ENCODE results near the gene ROR1.

The ROR1 gene

DNA sequence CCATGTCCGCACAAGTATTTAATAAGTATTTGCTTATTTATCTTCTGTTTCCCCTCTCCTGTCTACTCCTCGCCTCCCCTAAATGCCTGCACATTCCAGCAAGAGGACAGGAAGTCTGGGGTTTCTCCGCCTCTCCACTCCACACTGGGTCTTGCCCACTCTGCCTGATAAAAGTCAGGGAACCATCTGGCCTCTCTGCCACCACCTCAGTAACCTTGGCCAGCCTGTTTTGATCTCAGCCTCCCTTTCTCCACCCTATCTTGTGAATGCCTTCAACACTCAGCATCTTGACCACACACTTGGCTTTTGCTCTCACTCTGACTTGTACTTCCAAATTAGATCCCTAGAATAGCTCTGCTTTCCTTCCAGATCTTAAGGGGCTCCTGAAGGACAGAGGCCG lies 264.3 kb downstream of the ROR1 start:
- DNase-seq, result no peak

DNA sequence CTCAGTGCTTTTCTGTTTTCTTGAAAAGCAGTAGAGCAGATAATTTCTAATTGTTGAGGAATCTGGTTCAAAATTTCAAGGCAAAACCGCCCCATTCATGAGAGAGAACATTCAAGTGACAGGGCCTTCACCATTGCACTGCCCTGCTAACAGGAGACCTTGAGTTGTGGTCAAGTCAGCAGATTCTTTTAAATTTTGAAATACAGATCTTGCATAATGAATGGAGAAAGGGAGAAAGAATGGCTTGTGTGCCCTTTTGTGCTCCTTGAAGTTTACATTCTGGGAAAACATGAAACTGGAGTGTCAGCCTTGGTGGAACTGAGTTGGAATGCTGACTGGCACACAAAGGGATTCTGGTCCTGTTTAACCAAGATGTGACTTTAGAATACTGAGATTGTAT lies 265.1 kb downstream of the ROR1 start:
- DNase-seq, result no peak

DNA sequence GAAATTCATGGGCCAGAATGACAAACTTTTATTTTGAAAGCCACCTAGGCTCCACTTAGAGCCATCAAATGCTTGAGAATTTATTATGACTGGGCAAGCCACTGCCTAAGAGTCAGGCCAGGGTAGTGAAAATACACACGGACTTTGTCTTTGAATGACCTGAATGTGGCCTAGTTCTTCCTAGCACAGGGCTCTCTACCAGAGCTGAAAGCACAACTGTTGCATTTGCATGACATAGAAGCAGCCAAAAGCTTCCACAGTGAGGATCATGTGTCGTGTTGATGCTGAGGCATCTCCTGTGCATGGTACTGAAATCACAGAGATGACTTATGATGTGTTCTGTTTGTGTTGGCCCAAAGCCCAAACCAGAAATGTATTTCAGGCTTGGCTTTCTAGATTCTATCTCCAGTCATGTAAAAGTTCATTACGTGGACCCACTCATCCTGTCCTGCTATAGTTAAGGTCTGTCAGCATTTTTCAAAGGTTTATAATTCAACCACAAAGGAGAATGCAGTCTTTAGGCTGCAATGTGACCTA lies 265.6 kb downstream of the ROR1 start:
- DNase-seq, result no peak

DNA sequence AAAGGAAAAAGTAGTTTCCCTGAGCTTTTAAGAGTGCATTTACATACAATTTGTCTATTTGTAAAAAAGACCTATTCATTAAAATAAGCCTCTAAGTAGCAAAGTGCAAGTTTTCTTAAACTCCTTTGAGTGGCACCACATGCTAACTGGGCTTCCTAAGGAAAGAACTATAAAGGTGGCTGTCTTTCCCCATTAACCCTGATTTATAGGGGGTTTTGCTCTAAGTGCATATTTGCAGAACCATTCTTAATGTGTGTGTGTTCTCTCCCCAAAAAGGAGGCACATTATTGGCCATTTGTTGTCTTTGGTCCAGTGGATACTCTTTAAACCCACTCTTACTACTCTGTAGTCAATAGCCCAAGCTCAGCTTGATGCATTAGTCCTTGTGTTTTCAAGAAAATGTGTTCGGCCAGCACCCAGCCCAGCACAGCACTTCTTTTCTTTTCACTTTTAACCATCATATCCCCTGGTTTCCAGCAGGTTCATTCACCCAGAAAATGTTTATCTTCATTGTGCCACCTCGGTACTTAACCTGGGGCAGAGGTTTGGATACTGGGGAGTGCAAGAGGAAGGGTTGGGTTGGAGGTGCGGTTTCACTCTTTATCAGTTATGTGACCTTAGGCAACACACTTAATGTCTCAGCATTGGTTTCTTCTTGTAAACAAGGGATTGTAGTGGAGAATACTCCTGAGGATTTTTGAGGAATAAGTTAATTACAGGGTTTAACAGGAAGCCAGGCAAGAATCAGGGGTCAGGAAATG lies 267.7 kb downstream of the ROR1 start:
- DNase-seq, result no peak

DNA sequence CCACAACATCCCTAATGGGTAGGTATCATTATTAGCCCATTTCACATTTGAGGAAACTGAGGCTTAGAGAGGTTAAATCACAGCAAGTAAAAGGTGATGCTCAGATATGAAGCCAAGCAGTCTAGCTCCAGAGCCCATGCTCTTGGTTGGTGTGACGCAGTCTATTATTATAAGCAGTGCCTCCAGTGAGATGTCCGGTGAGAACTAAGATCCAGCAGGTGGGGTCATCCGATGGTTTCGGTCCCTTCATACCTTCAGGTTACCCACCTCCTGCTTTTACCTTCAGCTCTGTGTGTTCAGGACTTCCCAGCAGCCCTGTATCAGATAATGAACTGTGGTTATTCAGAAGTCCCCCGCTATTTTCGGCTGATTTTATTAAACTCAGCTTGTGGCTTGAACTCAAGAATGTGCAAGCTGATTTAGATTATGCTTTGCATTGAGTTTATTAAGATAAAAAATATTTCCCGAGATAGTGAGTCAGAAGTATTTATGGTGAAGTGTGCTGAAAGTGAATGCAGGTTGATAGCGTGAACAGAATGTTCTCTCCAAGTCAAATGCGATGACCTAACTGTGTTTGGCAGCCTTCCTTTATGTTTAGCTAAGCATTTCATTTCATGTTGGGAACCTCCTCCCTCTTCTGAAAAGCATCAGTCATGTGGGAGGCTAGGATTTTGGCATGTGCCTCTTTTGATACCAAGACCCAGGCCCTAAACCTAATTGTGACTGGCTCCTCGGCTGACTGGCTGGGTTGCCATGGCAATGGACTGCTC lies 268.7 kb downstream of the ROR1 start:
- peak; percentile 44 for DNase-seq

DNA sequence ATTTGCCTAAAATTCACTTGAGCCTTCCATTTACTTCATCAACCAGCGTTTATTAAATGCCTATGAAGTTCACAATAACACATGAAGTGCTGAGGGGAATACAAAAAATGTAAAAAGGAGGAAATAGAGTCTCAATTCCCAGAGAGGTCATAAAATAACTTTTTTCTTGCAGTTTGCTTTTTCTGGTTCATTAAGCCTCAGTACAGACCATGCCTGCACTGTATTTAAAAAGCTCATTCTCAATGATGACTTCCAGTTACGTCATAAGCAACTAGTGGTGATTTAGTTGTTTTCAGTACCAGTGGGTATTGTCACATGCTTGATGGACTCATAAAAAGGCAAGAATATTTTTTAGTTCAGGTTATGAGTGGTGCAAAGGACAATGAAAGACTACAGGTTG lies 269.5 kb downstream of the ROR1 start:
- DNase-seq, result no peak

DNA sequence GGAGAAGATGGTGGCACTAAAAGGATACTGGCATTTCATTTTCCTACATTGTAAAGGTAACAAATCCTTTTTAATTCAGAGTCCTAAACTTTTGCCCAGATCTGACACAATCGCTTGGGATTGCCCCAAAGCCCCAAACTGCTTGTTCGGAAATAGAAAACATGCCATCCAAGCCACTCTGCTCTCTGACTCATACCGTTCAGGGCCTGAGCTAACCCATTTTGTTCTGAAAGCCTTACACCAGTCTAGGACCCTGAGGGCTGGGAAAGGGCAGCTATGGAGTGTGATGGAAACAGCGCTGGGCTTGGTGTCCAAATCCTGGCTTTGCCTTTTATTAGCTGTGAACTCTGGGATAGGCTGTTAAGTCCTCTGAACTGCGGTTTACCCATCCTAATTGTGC lies 270.2 kb downstream of the ROR1 start:
- no peak for DNase-seq

DNA sequence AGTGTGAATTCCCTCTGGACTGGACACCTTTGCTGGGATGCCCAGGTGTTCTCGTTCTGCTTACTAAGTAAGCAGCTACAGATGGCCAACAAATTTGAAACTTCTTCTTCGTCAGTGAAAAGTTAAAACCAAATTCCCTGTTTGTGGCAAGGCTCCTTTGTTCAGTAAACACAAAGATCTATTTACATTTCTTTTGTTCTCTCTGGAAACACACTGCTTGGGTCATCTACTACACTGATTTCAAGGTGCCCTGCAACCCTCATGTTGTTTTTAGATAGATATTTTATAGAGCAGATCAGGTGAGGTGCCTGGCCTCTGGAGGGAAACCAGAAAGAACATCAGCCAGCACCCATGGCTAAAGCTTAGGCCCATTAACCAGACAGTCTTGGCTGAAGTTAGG lies 272.4 kb downstream of the ROR1 start:
- no peak for DNase-seq

DNA sequence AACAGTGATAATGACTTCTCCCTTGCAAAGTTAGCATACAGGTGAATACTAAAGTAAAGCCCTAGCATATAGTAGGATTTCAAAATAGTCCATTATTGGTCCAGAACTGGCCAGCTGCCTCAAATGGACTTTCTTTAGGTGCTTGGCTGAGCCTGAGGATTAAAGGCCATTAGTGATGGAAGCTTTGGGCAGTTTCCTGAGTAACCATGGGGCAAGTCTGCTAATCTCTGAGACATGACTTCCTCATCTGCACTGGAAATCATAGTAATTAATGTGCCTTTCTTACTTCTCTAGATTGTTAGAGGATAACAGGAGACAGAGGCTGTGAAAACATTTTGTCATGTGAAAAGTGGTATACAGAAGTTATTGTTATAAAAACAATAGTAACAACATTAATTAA lies 273.1 kb downstream of the ROR1 start:
- DNase-seq, result no peak

DNA sequence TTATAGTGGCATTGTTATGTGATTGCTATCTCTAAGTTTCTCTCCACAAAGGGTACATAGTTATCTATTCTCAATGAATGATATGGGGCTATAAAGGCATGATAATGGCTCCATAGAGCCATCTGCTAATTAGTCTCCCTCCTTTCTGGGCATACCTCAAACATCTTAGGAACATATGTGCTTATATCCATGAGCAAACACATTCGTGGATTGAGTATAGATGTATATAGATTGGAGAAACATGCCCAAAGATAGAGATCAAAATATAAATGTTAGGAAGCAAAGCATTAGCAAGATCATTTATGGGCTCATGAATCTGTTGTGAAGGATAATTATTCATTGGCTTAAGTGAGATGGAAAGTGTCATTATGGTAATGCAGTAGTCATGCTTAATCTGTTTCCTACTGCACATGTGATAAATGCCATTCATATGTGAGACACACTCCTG lies 273.8 kb downstream of the ROR1 start:
- no peak for DNase-seq

DNA sequence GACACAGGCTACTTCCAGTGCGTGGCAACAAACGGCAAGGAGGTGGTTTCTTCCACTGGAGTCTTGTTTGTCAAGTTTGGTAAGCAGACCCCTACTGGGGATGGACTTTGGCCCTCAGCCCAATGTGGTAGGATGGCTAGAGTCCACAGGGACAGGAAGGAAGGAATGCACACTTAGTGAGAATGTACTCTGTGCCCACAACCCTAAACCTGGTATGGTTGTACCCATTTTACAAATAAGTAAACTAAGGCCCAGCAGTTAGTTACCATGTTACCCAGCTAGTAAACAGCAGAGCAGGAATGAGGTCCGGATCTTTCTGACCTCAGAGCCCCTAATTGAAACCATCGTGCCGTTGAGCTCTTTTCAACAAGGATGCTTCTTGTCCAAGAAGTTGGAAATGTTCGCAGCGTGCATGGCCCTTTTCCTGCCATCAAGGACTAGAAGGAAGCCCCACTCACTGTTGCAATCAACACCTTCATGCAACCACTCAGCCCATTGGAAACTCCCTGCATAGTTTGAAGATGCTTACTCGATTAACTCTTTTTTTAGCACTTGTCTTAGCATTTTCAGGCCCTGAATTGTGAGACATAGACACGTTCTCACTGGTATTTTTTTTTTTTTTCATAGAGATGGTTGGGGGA lies 276.2 kb downstream of the ROR1 start:
- DNase-seq, result no peak

DNA sequence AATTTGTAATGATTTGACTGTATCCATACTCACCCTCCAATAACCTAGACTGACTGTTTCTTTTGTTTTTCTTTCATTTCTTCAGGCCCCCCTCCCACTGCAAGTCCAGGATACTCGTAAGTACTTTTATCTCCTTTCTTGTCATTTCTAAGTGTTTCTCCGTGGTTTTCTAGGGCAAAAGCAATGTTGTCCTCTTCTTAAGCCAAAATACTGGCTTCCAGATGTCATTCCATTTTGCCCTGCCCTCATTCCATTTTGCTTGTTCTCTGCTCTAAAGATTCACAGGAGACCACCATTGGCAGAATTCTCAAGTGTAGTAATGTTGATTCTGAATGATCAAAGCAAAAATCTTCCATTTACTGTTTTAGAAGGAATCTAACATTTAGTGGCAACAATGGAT lies 276.8 kb downstream of the ROR1 start:
- DNase-seq, result no peak

DNA sequence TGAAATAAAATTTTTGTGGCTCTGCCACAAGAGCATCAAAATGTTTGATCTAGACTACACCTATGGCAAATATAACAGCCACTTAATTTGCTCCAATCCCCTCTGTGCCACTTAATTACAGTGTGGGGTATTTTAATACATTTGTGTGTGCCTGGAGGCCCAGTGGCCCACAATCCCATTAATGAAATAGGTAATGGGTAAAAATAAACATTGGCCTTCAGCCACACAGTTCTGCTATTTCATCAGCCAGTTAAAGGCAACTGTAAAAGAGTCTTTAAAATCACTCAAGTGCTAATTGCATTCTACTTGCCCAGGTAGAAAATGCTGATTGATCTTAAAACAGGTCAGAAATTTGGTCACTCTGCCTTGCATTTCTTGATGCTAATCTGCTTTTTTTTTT lies 278.0 kb downstream of the ROR1 start:
- DNase-seq, result no peak

DNA sequence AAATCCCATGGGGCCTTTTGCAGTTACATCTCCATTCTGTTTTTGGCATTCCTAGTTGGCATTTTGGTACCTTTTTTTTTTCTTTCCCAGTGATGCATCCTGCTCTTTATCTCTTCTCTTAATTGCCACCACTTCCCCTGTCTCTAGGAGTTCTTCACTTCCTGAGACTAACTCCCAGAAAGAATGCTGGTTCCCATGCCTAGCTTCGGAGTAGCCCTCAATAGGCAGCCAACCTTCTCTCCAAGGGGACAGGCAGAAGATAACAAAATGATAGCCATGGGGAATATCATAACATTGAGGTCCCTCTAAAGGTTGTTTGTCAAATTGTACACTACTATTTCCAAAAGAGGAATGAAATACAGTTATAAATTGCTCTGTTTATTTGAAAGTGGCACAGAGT lies 279.0 kb downstream of the ROR1 start:
- DNase-seq, result no peak

DNA sequence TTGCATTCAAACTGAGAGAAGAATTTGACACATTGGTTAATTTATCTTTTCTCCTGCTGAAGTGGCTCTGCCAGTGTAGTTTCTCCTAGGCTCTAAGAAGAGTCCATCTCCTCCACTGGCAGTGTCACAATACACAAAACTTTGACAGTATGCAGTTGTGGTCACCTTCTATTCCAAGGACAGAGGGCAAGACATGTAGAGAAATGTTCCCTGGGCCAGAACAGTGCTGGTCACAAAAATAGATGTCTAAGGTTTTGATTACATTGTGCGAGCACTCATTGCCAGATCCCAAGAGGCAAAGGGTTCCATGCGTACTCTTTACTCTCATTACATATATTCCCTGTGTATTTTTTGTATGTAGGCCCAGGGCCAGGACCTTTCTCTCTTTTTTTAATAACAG lies 281.5 kb downstream of the ROR1 start:
- no peak for DNase-seq

DNA sequence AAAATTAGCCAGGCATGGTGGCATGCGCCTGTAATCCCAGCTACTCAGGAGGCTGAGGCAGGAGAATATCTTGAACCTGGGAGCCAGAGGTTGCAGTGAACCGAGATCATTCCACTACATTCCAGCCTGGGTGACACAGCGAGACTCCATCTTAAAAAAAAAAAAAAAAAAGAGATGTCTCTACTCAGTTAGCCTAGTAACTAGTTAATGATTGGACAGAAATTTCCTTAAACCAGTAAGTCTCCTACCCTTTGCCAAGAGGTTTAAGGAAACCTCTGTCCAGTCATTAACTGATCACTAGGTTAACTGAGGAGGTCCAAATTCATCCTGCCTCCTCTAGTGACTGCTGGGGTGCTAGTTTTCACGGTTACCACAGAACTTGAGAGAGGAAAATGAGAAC lies 285.7 kb downstream of the ROR1 start:
- no peak for DNase-seq

DNA sequence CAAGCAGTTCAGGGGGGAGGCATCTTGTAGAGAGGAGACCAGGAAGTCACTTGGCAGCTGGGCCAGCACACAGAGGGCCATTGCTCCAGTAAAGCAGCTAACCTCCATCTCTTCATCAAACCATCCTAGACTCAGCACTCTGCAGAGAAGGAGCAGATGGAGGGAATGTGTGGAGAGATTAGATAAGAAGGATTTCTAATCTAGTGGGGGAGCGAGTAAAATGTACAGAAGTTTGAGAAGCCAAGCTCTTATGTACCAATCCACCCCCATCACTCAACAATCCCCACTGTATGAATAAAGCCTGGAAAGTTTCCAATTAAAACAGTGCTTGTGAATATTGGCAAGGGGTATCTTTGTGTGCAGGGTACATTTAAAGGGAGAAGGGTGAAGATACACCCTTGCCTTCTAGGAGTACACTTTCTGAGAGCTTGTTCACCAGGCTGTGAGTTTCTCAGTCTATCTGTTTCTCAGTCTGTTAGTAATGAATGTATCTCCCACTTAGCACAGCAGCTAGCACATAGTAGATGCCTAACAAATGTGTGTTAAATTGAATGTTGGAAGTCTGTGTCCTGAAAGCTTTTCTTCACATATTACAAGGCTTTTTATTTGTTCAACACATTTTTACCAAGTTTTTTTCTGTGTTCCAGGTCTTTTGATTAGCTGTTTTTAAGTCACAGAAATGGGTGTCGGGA lies 286.9 kb downstream of the ROR1 start:
- DNase-seq, result no peak

DNA sequence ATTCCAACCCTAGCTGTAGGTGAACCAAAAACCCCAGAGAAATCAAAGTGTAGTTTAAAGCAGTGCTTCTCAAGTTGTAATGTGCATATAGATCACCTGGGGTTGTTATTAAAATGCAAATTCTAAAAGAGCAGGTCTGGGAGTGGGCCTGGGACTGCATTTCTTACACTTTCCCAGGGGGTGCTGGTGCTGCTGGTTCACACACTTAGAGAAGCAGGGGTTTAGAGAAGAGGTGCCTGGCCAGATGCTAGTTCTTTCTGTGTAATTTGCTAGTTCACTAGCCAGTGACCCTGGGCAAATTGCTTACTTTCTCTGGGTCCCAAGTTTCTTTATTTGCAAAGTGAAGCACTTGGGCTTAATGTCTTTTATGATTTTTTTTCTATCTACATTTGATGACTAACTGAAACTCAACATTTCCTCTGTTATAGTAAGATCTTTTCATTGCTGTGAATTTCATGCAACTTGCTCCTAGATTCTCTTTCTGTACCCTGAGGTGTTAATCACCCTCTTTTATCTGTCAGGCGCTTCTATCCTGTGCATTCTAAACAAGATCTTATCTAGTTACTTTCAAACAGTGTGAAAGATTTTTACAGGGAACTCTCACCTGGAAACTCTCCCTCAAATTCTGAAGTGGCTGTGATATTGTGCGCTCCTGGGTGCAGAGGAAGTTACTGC lies 287.8 kb downstream of the ROR1 start:
- DNase-seq, result no peak

DNA sequence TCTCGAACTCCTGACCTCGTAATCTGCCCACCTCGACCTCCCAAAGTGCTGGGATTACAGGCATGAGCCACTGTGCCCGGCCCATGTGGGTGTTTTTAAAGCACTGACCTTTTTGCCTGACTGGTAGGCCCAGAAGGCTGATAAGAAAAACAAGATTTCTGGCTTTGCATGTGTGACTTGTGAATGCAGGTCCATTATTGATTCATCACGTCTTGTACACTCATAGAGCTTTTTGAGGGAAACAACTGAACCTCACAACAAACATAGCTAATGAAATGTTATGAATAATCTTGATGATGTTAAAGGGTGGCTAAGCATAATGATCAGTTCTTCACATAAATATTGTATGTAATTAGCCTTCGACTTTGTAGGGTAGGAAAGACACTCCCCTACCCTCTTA lies 288.7 kb downstream of the ROR1 start:
- no peak for DNase-seq

DNA sequence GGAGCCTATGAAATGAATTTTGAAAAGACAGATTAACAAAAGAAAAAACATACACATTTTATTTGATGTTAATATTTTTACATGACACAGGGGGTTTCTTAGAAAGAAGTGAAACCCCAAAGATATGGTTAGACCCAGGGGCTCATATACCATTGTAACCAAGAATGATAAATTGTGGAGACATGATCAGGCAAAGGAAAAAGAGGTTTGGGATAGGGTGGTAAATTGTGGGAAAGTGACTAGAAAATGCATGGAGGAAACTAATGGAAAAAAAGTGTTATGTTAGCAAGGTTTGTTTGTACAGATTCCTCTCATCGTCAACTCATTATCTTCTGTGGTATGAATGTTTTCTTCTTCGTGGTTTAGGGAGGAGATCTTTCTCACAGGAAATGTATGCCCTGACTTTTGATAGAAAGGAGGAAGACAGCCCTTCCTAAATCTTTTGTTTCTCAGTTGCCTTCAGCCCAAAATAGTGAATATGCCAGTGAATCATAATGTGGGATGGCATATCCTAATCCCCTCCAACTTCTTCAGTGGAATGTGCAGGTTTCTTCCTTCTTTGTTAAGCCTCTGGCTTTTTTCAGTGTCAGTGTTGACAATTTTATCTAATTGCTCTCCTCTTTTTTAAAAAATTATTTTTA lies 289.2 kb downstream of the ROR1 start:
- no peak for DNase-seq

DNA sequence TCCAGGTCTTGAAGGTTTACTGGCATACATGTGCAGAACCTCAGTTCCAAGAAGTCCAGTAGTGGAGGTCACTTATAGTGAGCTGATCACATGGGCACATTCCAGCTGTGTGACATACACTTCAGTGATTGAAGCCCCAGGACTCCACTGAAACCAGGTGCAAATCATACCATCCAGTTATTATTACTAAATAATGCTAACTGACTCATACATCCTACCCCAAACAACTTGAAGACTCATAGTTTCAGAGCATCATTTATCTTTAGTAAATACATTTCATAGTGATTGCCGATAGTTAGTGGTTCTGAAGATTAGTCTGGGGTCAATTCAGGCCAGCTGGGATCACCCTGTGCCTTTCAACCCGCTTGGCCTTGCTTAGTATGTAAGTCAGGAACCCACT lies 291.8 kb downstream of the ROR1 start:
- no peak for DNase-seq

Data from retina (tissue), 1 donor.